HG03097 (cell line): ENCODE results near the gene MYRIP.
"Not testable (repeated sequence)": the region's sequence is repeated elsewhere in the genome, so short reads cannot be mapped to it uniquely, and the experiment has no call there.

Experiments used
- ATAC-seq: cut with Tn5 transposase; IDR thresholded peaks from one replicate; pipeline ENCODE4 v1.9.1; 2021; ENCODE audit not compliant: unreplicated experiment, low FRiP score

Gene MYRIP

GRCh38 chr3:40021338-40021737 is 211.9 kb downstream of the MYRIP start:
- no peak for ATAC-seq

DNA sequence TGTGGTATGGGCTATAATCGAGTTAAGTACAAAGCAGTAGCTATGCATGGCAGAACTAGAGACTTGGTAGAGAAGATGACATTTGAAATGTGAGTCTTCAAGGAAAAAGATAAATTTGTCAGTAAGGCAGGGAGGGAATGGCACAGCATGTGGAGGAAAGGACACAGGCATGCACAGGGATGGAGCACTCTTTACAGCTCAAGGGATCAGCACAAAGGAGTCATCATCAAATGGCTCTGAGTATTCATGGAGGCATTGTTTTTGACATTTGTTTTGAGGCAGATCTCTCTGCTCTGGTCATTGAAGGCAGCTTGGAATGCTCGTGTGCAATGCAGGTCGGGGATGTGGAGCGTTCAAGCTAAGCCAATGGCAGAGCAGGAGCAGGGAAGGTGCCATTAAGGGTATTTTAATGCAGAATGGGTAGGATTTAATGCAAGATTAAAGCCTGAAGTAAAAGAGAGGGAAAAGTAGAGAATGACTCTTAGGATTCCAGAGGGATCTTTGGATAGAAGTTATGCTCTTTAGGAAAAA is 213.0 kb downstream of the MYRIP start:
- no peak for ATAC-seq

- ATAC-seq, result no peak
These were observed 215.1 kb downstream of the MYRIP start for GRCh38 chr3:40024526-40024925.

DNA sequence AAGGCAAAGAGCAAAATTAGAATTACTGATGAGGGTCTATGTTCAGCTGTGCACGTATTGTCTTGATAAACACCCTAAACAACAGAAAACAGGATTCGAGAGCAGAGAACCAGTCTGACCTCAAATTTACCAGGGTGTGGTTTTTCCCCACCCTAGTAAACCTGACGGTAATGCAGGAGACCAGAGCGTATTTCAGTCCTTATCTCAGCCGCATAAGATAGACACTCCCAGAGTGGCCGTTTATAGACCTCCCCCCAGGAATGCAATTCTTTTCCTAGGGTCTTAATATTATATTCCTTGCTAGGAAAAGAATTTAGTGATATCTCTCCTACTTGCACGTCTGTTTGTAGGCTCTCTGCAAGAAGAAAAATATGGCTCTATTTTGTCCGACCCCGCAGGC is 216.5 kb downstream of the MYRIP start:
- ATAC-seq, result not testable (repeated sequence)

DNA sequence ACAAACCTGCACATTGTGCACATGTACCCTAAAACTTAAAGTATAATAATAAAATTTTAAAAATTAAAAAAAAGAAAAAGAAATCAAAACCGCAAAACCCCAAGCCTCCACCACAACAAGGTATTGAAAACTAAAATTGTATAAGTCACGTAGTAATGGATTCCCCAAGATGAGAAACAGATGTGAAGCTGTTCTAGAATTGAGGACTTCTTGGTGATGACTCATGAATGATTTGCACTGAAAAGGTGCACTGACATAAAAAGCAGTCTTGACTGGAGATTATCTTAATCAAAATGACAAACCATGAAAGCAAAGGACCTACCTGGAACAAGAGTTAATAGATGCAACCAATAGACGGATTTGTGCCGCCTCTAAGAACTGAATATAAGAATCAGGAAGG is 225.8 kb downstream of the MYRIP start:
- ATAC-seq, result no peak

GRCh38 chr3:40037582-40037981 is 228.2 kb downstream of the MYRIP start:
- ATAC-seq, result no peak

- no peak for ATAC-seq
These were observed 233.5 kb downstream of the MYRIP start for GRCh38 chr3:40042752-40043443.

GRCh38 chr3:40043444-40043755 is 234.0 kb downstream of the MYRIP start:
- no peak for ATAC-seq

- ATAC-seq, result no peak
These were observed 235.1 kb downstream of the MYRIP start for GRCh38 chr3:40044487-40044886.

- no peak for ATAC-seq
These were observed 235.6 kb downstream of the MYRIP start for GRCh38 chr3:40045051-40045450.

DNA sequence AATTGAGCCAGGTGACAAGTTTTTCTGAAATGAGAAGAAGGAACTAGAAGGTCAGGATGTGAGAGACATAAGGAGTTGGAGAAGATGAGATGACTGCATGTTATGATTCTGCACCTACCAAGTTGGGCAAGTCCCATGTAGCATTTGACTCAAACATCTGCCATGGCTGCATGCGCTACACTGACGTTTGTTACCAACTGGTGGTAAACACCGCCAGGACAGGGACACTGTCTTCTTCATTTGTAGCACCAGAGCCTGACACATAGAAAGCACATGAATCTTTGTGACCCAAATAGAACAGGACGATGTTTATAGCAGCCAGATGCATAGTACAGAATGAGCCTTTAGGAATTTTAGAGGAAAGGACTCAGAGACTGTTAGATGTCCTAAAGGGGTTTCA is 236.7 kb downstream of the MYRIP start:
- ATAC-seq, result no peak

DNA sequence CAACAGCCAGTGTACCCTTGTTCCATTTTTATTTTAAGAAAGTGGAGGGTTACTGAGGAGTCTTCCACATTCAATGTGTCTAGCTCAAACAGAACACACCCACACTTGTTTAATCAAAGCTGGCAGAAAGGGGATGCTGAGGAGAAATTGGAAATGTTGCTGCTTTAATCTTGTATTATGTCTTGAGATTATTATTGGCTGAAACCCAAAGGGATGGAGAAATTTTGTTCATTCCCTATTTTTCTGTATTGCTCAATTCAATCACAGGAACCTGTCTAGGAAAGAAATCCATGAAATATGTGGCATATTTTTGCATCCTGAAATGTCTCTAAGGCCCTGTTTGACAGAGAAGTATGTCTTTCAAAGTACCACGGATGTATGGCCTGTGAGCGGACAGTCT is 238.0 kb downstream of the MYRIP start:
- ATAC-seq, result no peak

- no peak for ATAC-seq
These were observed 244.3 kb downstream of the MYRIP start for GRCh38 chr3:40053663-40054062.

DNA sequence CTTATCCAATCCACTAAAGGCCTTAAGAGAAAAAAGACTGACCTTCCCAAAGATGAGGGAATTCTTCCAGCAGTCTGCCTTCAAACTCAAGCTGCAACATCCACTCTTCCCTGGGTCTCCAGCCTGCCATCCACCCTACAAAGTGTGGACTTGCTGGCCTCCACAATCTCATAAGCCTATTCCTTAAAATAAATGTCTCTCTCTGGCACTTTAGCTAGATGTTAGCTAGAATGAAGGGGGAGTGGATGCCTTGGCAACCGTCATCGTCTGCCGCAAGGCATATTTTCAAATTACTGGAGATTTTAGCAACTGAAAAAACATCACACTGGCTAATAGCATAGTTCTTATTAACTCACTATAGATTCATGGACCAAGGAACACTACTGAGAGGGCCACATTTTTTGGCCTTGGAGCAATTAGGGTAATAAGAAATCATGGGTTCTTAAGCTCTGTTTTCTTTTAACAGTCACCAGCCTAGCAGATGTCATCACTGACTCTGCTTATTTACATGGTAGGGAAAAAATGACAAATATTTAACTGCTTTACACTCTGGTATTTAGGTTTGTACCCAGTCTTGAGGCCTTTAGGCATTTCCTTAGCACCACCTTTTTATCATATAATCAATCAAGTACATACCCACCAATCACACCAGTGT is 245.3 kb downstream of the MYRIP start:
- no peak for ATAC-seq

DNA sequence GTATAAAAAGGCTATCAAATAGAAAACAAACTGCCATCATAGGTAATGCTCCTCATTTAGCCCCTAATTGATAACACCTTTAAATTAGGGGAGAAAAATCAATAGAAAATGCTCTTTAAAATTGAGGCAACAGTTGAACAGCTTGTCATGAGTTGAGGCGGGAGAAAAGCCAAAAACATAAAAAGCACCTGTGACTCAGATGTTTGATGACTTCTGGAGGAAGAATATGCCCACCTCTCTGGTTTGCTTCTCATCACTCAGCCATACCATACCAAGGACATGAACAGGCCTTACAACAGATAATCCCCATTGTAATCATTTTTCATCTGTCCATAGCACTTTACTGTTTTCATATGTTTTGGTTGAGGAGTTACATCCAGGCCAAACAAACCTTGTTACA is 246.0 kb downstream of the MYRIP start:
- no peak for ATAC-seq

GRCh38 chr3:40055956-40056355 is 246.5 kb downstream of the MYRIP start:
- ATAC-seq, result no peak

GRCh38 chr3:40057077-40057476 is 247.7 kb downstream of the MYRIP start:
- no peak for ATAC-seq

- no peak for ATAC-seq
These were observed 248.4 kb downstream of the MYRIP start for GRCh38 chr3:40057786-40058185.

GRCh38 chr3:40068636-40069035 is 259.2 kb downstream of the MYRIP start:
- ATAC-seq, result no peak

DNA sequence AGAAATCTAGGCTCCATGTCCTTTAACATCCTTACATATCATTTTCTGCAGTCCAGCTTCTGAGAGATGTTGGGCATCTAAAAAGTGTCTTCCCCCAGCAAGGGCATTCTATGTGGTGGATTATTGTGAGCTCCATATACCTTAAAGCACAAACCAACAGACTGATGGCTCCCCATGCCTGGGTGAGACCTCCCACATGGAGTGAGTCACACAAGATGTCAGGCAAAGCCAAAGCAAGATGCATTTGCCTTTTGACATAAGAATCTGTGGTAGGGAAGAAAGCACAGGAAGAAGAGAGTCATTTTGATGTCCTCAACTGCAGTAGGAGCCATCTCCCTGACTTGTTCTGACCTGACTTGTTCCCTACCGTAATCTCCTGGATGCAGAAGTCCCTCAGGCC is 261.4 kb downstream of the MYRIP start:
- ATAC-seq, result no peak

DNA sequence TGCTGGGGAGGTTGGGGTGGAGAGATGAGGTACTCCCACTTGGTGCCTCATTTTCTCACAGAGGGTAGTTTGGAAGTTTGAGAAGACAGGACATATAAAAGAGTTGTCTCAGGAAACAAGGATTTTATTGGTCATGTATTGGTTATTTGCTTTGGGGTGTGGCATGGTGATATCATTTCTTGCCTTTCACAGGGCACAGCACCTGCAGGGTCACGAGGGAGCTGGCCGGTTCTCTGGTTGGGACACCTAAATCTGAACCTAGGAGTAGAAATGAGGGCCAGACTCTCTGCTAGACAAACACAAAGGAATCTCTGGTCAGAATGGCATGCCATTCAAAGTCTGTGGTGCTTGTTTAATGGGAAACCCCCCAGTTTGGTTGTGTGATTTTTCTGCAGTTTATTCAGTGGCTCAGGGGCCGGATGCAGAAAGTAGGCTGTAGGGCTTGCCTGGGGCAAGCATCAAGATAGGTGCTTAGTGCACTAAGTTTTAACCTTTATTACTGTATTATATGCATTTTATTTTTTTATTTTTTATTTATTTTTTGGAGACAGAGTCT is 262.4 kb downstream of the MYRIP start:
- ATAC-seq, result no peak
